Fibroblast of villous mesenchyme (primary cell): ENCODE data around the gene NCOA1. TPM values are rescaled to one million over a fixed set of nuclear protein-coding genes. Genes with fewer than 3 reads are reported as not detected.

Experiments
- DNase-seq: peaks from one replicate; pipeline ENCODE4 v3.0.0-alpha.2; 2010; ENCODE audit warnings: low read depth
- H3K4me3 ChIP-seq: 2 replicates; pipeline ENCODE4 v1.5.1; 2011; ENCODE audit warnings: low read depth, mild to moderate bottlenecking, low read length
- CTCF ChIP-seq: IDR thresholded peaks from 2 replicates; pipeline ENCODE4 v1.5.1; 2012; ENCODE audit warnings: low read depth, mild to moderate bottlenecking, low read length; ENCODE audit not compliant: insufficient read depth
- total RNA-seq: library from RNA; depleted of rRNA; stranded (reverse); fragments of >200 nt; gene quantifications from 2 replicates; pipeline ENCODE4 v1.2.3, GENCODE V29; 2012

The NCOA1 gene
- total RNA-seq, 1 donor: 19.0 TPM

- no peak overlapping the region for H3K4me3 ChIP-seq
- no peak for DNase-seq
- TF ChIP-seq CTCF: no peak
Observed at GRCh38 chr2:24512404-24512803, 21.4 kb downstream of the NCOA1 start.

- no peak overlapping the region for H3K4me3 ChIP-seq
- TF ChIP-seq CTCF: no peak
- no peak for DNase-seq
Observed at GRCh38 chr2:24512831-24513230, 21.8 kb downstream of the NCOA1 start.

- DNase-seq: no peak
- H3K4me3 ChIP-seq: no peak overlapping the region
- TF ChIP-seq CTCF: no peak
Observed at GRCh38 chr2:24513281-24514071, 22.4 kb downstream of the NCOA1 start.

- TF ChIP-seq CTCF: no peak
- DNase-seq: no peak
- no peak overlapping the region for H3K4me3 ChIP-seq
Observed at GRCh38 chr2:24514820-24515219, 23.8 kb downstream of the NCOA1 start.

GRCh38 chr2:24515335-24515734, 24.3 kb downstream of the NCOA1 start:
- no peak for DNase-seq
- TF ChIP-seq CTCF: no peak
- no peak overlapping the region for H3K4me3 ChIP-seq

GRCh38 chr2:24515831-24516230, 24.8 kb downstream of the NCOA1 start:
- no peak for DNase-seq
- no peak for TF ChIP-seq CTCF

GRCh38 chr2:24517247-24517646, 26.2 kb downstream of the NCOA1 start:
- TF ChIP-seq CTCF: no peak
- no peak for DNase-seq
- no peak overlapping the region for H3K4me3 ChIP-seq

More at GRCh38 chr2:24515831-24516230, 24.8 kb downstream of the NCOA1 start:
- no peak overlapping the region for H3K4me3 ChIP-seq
